GM12874 (cell line): Measurements from ENCODE around the gene DSCAML1.

ENCODE experiments used
- CTCF ChIP-seq: IDR thresholded peaks from 2 replicates; pipeline ENCODE4 v1.5.1; 2011; ENCODE audit warnings: low read depth, mild to moderate bottlenecking, control low read depth, low read length, moderate library complexity; ENCODE audit not compliant: insufficient read depth

Gene DSCAML1

GRCh38 chr11:117477721-117478120, 319.3 kb downstream of the DSCAML1 start:
- TF ChIP-seq CTCF = no peak

GRCh38 chr11:117476531-117477142, 320.4 kb downstream of the DSCAML1 start:
- no peak for TF ChIP-seq CTCF

- no peak for TF ChIP-seq CTCF
These were observed 321.1 kb downstream of the DSCAML1 start for GRCh38 chr11:117475716-117476530.

- no peak for TF ChIP-seq CTCF
These were observed 323.4 kb downstream of the DSCAML1 start for GRCh38 chr11:117473481-117474091.

- TF ChIP-seq CTCF = no peak
These were observed 325.2 kb downstream of the DSCAML1 start for GRCh38 chr11:117471776-117472175.

- no peak for TF ChIP-seq CTCF
These were observed 326.4 kb downstream of the DSCAML1 start for GRCh38 chr11:117470576-117470975.

GRCh38 chr11:117468888-117469287, 328.1 kb downstream of the DSCAML1 start:
- 0 out of 2 replicates have a peak, but pooled peaks have one; percentile 7 for TF ChIP-seq CTCF
